ENCODE measurements around the gene CD160.
"Not testable (repeated sequence)": the region's sequence is repeated elsewhere in the genome, so short reads cannot be mapped to it uniquely, and the experiment has no call there.

The CD160 gene

DNA sequence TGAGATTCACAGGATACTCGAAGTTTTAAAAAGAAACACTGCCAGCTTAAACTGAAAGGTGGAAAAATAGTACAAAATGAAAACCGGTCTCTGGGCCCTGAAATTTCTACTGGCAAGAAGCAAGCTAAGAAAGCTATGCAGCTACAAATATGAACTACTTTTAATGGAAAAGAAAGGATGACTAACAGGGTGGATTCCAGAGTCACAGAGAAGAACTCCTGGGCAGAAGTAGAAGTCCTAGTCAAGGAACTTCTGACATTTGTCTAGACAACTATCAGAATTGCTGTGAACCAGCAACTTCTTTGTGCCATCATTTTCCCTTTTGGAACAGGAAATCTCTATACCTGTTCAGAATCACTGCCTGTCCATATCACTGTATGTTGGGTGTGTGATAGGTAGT lies 38.1 kb downstream of the CD160 start:
- intact Hi-C loops (cut with DNase I) = no loop called here
- DNase-seq = no peak

DNA sequence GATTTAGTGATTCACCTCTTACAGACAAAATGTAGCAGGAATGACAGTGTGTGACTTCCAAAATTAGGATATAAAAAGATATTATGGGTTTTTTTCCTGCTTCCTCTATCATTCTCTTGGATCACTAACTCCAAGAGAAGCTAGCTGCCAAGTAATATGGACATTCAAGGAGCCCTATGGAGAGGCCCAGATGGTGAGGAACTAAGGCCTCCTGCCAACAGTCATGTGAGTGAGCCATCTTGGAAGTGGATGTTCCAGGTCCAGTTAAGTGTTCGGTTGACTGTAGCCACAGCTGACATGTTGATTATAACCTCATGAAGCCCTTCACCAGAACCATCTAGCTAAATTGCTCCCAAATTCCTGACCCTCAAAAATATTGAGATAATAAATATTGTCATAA lies 38.8 kb downstream of the CD160 start:
- intact Hi-C loops (cut with DNase I) = no loop called here
- DNase-seq = no peak

GRCh38 chr1:145758575-145758974 lies 39.3 kb downstream of the CD160 start:
- no peak for DNase-seq
- intact Hi-C loops (cut with DNase I) = no loop called here

DNA sequence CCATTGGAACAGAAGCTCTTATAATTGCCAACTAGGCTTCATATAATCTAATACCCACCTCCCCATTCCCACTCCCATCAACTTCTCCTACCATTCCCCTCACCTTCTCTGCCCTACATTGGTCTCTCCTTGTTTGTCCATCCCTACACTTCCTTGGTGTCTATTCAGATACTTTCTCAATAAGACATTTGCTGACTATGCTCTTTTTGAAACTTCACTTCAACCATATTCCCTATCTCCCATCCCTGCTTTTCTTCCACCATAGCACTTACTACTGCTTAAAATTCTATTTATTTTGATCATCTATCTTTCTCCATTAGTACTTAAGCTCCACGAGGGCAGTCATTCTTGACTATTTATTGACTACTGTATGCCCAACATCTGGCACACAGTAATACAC lies 40.4 kb downstream of the CD160 start:
- DNase-seq = no peak
- intact Hi-C loops (cut with DNase I) = no loop called here

- intact Hi-C loops (cut with DNase I); DNase-seq: not testable (repeated sequence)
Measured at GRCh38 chr1:145760395-145760949, 41.2 kb downstream of the CD160 start.

- DNase-seq = peak in 1 of 10 donors; percentile 63
- intact Hi-C loops (cut with DNase I) = not testable (repeated sequence)
Measured at GRCh38 chr1:145761498-145761897, 42.2 kb downstream of the CD160 start.

DNA sequence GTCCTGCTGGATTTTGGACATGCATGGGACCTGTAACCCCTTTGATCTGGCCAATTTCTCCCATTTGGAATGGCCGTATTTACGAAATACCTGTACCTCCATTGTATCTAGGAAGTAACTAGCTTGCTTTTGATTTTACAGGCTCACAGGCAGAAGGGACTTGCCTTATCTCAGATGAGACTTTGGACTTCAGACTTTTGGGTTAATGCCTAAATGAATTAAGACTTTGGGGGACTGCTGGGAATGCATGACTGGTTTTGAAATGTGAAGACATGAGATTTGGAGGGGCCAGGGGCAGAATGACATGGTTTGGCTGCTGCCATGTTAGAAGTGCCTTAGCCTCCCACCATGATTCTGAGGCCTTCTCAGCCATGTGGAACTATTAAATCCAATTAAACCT lies 42.7 kb downstream of the CD160 start:
- intact Hi-C loops (cut with DNase I); DNase-seq: not testable (repeated sequence)

DNA sequence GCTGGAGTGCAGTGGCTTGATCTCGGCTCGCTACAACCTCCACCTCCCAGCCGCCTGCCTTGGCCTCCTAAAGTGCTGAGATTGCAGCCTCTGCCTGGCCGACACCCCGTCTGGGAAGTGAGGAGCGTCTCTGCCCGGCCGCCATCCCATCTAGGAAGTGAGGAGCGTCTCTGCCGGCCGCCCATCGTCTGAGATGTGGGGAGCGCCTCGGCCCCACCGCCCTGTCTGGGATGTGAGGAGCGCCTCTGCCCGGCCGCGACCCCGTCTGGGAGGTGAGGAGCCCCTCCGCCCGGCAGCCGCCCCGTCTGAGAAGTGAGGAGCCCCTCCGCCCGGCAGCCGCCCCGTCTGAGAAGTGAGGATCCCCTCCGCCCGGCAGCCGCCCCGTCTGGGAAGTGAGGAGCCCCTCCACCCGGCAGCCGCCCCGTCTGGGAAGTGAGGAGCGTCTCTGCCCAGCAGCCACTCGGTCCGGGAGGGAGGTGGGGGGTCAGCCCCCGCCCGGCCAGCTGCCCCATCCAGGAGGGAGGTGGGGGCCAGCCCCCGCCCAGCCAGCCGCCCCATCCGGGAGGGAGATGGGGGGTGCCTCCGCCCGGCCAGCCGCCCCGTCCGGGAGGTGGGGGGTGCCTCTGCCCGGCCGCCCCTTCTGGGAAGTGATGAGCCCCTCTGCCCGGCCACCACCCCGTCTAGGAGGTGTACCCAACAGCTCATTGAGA lies 45.1 kb downstream of the CD160 start:
- DNase-seq; intact Hi-C loops (cut with DNase I): not testable (repeated sequence)

GRCh38 chr1:145765127-145765526 lies 45.8 kb downstream of the CD160 start:
- DNase-seq; intact Hi-C loops (cut with DNase I): not testable (repeated sequence)

DNA sequence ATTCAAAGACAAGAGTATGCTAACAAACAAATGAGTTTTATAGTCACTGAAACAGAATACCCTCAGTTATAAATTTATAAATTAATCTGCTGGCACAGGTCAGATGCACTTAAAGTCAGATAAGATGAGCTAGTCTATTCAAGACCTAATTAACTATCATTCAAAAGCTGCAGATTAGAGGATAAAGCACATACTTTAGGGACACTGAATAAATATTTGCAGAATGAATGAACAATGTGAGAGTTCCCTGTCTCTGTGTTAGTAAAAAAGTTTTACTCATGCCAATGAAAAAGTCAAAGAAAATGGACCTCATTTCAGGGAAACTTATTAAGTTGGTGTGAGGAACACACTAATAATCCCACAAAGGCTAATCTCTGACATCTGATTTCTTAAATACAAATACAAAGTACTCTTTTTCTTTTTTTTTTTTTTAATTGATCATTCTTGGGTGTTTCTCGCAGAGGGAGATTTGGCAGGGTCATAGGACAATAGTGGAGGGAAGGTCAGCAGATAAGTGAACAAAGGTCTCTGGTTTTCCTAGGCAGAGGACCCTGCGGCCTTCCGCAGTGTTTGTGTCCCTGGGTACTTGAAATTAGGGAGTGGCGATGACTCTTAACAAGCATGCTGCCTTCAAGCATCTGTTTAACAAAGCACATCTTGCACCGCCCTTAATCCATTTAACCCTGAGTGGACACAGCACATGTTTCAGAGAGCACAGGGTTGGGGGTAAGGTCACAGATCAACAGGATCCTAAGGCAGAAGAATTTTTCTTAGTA lies 46.5 kb downstream of the CD160 start:
- intact Hi-C loops (cut with DNase I); DNase-seq: not testable (repeated sequence)

- intact Hi-C loops (cut with DNase I); DNase-seq: not testable (repeated sequence)
Measured at GRCh38 chr1:145766926-145767325, 47.6 kb downstream of the CD160 start.

DNA sequence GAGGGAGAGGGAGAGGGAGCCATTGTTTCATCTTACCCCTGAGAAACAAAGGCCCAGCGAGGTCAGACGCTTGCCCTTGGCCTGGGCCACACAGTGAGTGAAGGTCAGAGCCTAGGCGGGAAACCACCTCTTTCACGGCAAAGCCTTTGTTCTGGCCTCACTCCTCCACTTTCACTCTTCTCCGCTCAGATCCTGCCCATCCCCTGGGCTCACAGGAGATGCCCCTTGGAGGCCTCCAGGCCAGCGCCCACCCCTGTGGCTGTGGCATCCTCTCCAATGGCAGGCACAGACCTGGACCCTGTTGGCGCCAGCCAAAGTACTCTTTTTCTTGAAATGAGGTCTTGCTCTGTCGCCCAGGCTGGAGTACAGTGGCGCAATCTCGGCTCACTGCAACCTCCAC lies 48.7 kb downstream of the CD160 start:
- DNase-seq; intact Hi-C loops (cut with DNase I): not testable (repeated sequence)

DNA sequence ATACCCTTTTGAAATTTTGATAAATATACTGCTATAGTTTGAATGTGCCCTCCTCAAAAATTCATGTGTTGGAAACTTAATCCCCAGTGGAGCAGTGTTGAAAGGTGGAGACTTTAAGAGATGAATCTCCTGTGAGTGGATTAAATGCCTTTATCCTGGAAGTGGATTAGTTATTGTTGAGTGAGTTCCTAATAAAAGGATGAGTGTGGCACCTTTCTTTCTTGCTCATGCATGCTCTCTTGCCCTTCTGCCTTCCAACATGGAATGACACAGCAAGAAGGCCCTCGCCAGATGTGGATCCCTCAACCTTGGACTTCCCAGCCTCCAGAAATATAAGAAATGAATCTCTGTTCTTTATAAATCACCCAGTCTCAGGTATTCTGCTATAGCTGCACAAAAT lies 51.8 kb downstream of the CD160 start:
- DNase-seq = no peak
- intact Hi-C loops (cut with DNase I) = no loop called here

DNA sequence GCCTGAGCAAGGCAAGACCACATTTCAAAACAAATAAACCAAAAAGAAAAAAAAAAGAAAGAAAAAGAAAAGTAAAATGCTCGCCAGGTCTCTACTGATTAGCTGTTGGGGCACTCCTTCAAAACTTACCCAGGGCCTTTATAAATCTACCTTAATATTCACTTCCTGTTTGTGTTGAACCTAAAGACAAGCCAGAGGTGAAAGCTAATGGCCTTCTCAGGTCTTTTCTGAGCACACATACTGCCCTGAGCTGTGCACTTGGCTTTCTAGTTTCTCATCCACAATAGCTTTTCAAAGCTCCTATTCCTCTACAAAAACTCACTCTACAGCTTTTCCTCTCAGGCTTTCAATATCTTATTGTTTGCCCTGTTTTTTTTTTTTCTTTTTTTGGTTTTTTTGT lies 54.1 kb downstream of the CD160 start:
- intact Hi-C loops (cut with DNase I) = no loop called here
- no peak for DNase-seq

DNA sequence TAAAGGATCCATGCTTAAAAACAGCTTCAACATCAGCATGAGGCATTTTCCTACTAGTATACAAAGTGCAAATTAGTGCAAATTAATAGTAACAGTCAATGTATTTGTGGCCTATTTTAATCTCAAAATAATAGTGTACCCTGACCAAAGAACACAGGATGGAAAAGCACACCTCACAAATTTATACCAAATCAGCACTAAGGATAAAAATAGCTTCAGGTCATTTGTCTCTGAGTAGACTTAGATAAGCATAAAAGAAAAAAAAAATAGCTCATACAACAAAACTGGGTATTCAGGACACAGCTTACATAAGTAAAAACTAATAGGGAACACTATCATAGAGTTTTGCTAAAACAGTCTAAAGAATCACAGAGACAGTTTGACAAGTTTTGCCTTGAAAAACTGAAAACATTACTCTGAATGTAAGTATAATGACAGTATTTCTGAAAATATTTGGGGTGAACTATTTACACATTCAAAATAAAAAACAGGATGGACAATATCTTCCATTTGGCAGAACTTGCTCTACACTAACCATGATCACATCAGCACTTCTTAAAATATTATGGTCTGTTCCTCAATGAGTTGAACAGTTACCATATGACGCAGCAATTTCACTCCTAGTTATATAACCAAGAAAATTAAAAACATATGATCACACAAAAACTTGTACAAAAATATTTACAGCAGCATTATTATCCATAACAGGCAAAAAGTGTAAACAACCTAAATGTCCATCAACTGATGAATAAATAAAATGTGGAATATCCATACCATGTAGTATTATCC lies 58.3 kb downstream of the CD160 start:
- intact Hi-C loops (cut with DNase I) = no loop called here
- DNase-seq = no peak

DNA sequence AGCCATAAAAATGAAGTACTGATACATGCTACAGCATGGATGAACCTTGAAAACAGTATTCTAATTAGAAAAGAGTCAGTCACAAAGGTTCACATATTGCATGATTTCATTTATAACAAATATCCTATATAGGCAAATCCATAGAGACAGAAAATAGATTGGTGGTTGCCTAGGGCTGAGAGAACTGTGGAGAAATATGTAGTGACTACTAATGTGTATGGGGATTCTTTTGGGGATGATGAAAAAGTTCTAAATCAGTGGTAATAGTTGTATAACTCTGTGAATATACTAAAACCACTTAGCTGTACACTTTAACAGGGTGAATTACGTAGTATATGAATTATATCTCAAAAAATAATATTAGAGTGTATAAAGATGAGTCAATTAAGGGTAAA lies 58.8 kb downstream of the CD160 start:
- intact Hi-C loops (cut with DNase I) = no loop called here
- no peak for DNase-seq

GRCh38 chr1:145782272-145783099 lies 63.2 kb downstream of the CD160 start:
- intact Hi-C loops (cut with DNase I) = no loop called here
- no peak for DNase-seq

- intact Hi-C loops (cut with DNase I) = no loop called here
- DNase-seq = no peak
Measured at GRCh38 chr1:145784409-145784808, 65.1 kb downstream of the CD160 start.

DNA sequence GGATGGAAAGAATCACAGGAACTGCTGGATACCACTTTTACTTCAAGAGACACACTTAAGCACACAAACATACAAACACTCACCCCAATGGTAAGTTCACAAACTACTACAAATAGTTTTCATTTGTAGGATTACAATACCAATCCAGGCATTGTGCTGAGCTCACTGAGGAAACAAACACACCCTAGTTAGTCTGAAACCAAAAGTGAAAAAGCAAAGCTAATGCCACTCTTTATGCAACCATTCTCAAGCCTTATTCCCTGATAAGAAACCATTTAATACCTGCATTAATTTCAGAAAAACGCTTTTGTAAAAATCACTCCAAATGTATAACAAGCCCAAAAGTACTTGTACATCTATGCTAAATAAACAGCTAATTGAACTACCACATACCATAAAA lies 66.2 kb downstream of the CD160 start:
- intact Hi-C loops (cut with DNase I) = no loop called here
- no peak for DNase-seq

- no peak for DNase-seq
- intact Hi-C loops (cut with DNase I) = no loop called here
Measured at GRCh38 chr1:145786271-145786670, 67.0 kb downstream of the CD160 start.
